ENCODE measurements around the gene CELSR1. TPM values are rescaled to one million over a fixed set of nuclear protein-coding genes. Genes with fewer than 3 reads are reported as not detected.
"Not testable (repeated sequence)": the region's sequence is repeated elsewhere in the genome, so short reads cannot be mapped to it uniquely, and the experiment has no call there.

CELSR1 gene
- total RNA-seq, 1 experiment from 2014 or later: 5.7 TPM

DNA sequence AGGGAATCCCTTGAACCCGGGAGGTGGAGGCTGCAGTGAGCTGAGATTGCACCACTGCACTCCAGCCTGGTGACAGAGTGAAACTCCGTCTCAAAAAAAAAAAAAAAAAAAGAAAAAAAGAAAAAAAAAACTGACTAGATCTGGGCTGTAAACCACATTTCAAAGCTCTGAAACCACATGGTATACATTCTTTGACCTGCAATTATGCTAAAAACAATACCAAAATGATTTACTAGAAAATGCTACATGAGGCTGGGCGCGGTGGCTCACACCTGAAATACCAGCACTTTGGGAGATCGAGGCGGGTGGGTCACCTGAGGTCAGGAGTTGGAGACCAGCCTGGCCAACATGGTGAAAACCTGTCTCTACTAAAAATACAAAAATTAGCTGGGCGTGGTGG is 133.5 kb downstream of the CELSR1 start:
- DNase-seq (ENCODE audit: low spot score): not testable (repeated sequence)

DNA sequence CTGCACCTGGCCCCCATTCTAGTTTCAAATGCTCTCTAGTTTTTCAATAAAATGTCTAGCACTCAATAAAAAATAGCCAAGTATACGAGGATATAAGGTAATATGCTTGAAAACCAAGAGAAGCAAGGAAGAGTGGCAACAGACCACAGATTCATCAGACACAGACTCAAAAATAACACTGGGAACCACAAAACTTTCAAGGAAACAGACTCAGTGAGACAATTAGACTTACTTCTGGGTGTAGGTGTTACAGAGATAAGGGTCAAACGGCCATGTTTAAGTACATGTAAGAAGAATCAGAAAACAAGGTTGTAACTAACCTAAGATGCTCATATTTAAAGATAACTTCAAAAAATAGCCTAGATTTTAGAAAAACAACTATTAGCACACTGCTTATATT is 134.9 kb downstream of the CELSR1 start:
- no peak for DNase-seq (ENCODE audit: low spot score)

DNA sequence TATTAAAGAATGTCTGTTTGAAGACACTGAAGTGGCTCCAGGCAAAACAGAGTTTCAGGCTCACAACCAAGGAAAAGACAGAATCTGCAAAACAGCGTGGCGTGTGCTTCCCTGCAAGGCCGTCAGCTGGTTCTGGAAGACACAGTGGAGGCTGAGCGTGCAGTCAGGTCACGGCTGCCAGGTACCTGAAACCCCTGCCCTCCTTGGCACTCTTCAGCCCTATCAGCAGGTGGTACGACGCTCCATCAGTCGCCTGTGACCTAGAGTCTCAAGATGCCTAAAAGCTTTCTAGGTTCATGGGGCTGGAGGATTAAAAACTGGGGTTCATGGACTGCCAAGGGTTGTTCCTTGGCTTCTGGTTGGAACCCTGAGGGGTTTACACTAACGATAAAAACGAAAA is 136.1 kb downstream of the CELSR1 start:
- DNase-seq (ENCODE audit: low spot score): no peak

DNA sequence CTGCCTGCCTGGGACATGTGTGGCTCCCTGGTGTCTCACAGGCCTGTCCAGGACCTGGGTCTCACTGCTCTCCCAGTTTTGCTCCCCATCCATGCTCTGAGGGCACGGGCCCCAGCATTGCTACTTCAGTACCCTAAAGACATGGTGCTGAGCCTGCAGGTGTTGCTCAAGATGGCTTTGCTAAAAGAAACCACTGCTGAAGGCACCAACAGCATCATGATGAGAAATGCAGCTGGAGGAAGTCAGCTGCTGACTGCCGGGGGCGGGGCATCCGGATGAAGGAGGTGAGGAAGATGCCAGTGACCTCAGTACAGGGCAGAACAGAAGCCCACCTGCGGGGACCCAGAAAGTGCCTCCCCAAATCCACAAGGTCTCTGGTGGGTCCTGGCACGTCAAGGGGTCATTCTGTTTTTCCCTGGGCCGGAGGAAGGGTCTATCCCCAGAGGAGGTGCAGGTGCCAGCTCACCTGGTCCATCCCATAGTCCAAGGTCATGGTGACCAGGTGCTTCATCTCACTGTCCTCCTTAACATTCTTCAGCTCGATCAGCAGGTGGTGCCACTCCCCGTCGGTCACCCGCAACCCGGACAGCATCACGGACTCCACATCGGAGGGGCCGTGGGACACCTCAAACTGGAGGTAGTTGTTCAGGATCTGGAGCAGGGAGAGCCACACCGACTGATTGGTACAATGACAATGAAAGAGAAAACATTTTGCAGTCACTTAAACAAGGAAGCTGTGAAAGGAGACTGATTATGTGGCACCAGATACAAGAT is 138.0 kb downstream of the CELSR1 start:
- no peak for DNase-seq (ENCODE audit: low spot score)

DNA sequence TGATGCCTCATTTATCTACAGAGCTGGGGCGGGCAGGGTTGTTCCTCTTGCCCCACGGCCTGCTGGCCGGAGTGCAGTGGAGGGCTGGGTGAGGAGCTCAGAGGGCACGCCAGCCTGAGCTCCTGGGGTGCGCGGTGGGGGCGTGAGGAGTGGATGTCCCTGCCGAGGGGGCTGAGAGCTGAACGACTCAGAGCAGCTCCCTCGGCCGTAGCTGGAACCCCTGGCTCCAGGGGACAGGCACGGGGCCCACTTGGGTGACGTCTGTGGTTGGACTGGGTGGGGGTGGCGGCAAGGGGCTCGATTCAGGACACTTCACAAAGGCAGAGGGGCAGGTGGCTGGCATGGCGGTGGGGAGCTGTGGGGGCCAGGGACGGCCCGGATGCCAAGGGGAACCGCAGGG is 139.5 kb downstream of the CELSR1 start:
- DNase-seq (ENCODE audit: low spot score): no peak

DNA sequence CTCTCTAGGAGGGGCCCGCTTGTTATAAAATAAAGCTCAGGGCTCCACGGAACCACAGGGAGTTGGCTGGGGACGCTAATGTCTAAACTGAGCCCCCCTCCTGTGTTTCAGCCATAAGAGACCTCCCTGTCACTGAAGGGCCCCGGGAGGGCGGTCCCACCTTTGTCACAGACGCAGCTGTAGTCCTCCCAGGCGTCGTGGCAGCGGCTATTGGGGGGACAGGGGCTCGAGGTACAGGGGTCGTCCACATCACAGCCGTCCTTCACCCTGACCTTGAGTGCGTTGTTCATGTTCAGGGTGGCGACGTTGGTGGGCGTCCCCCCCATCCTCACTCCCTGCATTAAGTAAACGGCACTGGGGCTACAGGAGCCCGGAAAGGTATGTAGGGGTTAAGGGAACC is 139.9 kb downstream of the CELSR1 start:
- DNase-seq (ENCODE audit: low spot score): no peak

DNA sequence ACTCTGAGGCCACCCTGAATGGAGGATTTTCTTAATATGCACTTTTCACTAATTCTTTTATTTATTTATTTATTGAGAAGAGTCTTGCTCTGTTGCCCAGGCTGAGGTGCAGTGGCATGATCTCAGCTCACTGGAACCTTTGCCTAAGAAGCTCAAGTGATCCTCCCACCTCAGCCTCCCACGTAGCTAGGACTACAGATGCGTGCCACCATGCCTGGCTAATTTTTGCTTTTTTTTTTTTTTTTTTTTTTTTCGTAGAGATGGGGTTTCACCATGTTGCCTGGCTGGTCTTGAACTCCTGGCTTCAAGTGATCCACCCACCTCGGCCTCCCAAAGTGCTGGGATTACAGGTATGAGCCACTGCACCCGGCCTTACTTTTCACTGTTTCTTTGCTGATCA is 140.4 kb downstream of the CELSR1 start:
- not testable (repeated sequence) for DNase-seq (ENCODE audit: low spot score)

DNA sequence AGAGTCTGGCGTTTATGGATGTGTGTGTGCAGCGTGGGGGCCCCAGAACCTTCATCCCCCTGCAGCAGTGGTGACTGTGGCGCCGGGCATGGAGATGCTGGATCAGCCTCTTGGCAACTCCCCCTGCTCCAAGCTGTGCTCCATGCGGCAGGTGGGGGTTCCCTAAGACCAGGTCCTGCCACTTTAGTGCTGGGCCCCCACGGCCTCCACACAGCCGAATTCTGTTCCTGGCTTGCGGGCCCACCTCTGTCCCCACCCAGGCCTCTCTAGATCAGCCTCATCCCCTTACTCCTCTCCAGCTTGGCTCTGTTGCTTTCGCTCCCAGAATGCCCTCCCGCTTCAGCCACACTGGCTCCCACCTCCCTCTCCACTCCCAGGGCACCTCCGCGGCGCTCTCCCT is 142.3 kb downstream of the CELSR1 start:
- DNase-seq (ENCODE audit: low spot score): no peak

DNA sequence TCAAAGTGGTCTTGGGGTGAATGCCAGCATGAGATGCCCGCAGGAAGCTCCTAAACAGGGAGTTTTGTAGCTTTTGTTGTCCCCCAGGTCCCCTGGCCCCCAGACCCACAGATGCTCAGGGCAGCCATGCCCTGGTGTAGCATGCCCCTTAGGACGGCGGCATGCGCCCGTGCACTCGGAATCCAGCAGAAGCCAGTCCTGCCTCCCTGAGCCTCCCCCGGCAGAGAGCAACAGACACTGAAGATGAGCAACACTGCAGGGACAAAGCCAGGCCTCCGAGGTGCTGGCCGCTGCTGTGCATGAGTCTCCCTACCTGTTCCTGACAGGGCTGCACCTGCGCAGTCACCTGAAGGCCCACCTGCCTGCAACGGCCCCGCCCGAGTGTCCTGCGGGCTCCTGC is 142.8 kb downstream of the CELSR1 start:
- DNase-seq (ENCODE audit: low spot score): no peak

DNA sequence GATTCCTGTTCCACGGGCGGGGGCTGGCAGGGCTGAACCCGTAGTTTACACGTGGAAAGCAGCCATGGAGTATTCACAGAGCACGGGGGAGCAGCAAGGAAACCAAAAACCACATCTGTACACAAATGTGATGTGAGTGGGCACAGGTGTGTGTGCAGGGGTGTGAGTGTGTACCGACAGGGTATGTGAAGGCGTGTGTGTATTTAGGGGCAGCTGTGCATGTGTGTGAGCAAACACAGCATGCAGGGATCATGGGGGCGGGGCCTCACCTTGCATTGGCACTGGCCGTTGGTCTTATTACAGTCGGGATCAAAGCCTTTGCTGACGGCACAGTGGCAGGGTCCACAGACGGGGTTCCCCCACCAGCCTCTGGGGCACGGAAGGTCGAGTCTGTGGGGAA is 143.5 kb downstream of the CELSR1 start:
- no peak for DNase-seq (ENCODE audit: low spot score)

DNA sequence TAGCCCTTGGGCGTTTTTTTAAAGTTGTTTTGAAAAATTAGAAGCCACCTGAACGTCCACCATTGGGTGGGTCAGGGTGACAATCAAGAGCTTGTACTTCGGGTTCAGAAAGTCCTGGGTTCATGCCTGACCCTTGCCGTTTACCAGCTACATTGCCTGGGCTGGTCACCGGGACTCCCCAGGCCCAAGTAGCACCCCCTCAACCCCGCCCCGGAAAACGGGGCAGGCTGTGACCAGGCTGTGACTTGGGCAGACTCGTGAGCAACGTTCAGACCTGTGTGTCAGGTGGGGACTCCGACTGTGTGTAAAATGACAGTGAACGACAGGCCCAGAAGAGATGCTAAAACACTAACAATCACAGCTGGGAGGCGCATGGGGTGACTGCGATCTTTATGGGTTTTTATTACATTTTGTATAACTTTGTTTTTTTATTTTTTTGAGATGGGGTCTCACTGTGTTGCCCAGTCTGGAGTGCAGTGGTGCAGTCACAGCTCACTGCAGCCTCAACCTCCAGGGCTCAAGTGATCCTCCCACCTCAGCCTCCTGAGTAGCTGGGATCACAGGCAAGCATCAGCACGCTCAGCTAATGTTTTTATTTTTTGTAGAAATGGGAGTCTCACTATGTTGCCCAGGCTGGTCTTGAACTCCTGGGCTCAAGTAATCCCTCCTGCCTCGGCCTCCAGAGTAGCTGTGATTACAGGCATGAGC is 145.1 kb downstream of the CELSR1 start:
- no peak for DNase-seq (ENCODE audit: low spot score)

DNA sequence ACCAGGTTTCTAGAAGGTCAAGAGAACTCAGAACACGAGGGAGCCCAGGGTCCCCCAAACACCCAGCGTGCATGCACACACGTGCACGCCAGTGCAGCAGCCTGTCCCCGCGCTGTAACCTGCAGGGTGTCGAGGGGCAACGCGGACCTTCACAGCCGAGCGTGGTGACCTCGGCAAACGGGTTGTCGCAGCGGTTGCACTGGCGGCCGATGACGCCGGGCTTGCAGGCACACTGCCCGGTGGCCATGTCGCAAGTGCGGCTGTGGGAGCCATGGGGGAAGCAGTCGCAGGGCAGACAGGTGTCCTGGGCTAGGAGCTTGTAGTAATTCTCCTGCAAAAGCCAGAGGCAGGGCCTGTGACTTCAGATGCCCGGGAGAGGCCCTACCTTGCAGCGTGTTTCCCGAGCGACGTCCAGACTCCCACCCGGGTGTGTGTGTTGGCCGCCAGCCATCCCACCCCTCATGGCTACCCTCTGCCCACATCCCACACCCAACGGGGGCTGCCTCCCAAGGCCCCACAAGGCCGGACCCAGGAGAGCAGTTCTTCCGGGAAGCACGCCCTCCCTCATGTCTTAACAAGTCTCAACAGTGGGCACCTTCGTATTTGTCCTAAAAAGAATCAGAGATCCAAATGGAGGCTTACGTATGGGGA is 145.8 kb downstream of the CELSR1 start:
- DNase-seq (ENCODE audit: low spot score): no peak

DNA sequence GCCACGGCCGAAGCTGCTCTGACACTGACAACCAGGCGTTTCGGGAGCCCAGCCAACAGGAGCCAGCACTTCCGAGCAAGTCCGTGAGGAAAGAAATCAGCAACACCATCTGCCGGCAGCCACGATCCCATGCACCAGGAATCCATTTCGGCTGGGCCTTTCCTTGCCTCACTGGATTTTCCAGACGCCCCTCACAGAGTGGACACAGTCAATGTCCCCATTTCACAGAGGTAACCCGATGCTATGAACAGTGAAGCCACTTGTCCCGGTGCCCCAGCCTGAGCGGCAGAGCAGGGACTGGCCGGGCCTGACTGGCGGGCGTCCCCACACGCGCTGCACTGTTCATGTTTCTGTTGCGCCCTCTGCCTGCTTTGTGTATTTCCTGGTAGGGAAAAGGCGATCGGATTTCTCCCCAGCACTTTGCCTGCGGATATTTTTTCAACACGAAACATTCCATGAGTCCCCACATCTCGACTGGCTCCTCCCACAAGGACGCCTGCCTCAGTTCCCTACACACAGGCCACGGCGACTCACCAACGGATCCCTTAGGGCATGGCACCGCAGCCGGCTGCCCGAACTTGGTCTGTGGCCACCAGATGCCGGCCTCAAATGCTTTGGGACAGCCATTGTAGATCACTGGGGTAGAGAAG is 146.6 kb downstream of the CELSR1 start:
- DNase-seq (ENCODE audit: low spot score): no peak

DNA sequence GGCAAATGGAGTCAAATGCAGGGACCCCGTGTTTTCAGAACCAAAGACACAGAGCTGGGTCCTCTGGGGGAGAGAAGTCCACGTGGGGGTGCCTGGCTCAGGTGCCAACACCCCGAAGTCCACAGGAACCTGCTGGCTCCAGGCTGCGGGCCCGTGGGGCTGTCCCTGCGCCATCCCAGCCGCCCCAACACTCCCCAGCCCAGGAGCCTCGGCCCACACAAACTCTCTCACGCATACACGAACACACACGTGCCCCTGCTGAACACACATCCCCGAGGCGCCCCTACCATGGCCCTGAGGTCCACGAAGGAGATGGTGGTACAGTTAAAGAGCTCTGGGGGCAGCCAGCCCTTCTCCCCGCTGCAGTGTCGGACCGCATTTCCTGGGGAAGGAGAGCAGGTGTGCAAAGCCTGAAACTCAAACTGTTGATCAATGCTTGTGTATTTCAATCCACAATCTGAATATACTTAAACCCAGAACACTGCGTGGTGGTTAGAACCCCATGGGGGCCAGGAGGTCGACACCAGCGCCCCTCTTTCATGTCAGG is 147.2 kb downstream of the CELSR1 start:
- DNase-seq (ENCODE audit: low spot score): no peak

DNA sequence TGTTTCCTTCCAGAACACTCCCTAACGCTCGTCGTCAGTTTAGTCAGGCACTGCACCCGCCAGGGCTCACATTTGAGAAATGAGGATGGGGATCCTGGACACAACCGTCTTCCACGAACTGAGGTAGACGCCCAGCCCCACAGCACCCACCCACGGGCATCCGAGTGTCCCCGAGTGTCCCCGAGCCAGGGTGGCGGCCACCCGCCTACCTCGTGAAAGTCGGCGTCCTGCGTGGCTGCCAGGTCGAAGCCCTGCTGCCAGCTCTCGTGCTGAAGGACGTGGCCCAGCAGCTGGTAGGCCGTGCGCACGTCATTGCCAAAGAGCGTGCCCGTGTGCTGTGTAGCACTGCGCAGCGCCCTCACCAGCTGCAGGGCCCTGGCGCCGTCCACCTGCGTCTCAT is 148.3 kb downstream of the CELSR1 start:
- DNase-seq (ENCODE audit: low spot score): no peak

DNA sequence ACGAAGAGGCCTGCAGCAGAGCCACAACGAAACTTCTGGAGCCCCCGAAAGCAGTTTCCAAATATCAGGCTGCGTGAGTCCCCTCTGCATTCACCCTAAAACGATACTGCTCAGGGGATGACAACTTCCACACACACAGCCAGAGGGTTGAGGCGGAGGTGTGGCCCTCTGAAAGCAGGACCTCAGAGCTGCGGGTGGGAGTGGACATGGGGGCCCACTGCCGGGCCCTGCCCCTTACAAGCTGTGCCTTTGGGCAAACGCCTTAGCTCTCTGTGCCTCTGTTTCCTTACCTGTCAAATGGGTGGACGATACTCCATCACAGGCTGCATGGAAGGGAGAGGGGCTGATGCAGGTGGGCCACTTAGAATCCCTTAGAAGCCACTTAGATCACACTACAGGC is 148.8 kb downstream of the CELSR1 start:
- DNase-seq (ENCODE audit: low spot score): no peak

DNA sequence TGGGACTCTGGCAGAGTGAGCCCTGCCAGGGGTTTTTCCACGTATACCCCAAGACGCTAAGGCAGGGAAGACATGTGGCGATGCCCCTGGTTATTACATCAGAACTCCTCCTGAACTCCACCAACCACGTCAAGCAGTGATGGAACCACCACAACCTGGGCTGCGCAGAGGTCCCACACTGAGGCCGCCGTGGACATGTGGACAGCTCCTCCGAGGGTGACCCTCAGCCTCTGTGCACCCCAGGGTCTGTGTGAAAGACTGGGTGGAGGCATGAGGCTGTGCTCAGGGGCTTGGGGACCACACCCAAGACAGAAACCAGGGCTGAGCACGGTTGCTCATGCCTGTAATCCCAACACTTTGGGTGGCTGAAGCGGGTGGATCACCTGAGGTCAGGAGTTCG is 149.7 kb downstream of the CELSR1 start:
- DNase-seq (ENCODE audit: low spot score): no peak

DNA sequence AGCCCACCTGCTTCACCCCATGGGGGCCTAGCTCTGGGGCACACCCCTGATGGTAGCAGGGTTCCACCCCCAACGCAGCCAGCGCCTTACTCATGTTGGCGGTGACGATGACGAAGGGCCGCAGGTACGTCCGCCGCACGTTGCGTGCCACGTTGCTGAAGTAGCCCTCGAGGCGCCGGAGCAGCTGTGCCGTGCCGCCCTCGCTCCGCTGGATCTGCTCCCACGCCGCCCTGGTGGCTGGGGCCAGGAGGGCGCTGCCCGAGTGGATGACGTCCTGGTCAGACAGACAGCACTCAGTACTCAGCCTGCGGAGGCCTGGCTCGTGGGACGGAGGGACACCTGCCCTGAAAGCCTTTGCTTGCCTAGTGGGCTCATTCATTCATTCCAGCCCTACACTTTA is 151.1 kb downstream of the CELSR1 start:
- no peak for DNase-seq (ENCODE audit: low spot score)

DNA sequence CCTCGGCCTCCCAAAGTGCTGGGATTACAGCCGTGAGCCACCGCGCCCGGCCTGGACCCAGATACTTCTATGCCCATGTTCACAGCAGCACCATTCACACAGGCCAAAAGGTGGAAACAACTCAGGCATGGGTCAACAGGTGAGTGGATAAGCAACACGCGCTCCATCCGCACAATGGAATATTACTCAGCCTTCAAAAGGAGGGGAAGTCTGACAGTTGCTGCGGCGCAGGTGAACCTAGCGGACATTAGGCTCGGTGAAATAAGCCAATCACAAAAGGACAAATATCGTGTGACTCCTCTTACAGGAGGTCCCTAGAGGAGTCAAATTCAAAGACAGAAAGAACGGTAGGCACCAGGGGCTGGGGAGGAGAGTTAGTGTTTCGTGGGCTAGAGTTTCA is 154.9 kb downstream of the CELSR1 start:
- DNase-seq (ENCODE audit: low spot score): no peak

DNA sequence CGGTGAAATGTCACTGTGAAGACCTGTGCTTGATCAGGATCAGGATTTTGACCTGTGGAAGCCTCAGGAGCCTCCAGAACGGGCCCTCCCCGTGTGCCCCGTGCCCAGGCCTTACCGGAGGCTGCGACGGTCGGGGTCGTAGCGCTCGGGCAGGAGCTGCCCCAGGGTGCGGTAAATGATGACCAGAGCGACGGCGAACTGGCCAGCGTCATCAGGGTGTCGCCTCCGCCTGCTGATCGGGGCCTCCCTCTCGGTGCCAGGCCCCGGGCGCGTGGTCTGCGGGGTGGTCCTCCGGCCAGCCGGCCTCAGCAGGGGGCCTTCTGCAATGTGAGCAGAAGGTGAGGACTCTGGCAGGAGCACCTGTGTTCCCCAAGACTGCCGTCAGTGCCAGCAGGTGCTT is 155.7 kb downstream of the CELSR1 start:
- DNase-seq (ENCODE audit: low spot score): no peak

DNA sequence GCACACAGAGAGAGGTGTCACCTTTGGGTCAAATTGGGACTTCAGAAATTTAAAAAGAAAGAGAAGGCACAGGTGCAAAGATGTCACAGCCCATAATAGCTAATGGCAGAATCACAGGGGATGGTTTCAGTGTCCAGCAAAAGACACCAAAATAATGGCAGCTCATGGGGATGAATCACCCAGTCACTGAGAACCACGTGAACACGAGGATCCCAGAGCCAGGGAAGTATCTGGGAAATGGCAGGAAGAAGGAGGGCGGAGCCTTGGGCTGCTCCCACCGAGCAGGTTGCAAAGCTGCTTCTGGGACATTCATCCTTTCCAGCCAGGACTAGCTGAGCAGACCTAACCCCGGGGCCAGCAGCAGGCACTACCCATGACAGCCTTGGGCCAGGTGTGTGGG is 156.3 kb downstream of the CELSR1 start:
- peak; percentile 28 for DNase-seq (ENCODE audit: low spot score)

DNA sequence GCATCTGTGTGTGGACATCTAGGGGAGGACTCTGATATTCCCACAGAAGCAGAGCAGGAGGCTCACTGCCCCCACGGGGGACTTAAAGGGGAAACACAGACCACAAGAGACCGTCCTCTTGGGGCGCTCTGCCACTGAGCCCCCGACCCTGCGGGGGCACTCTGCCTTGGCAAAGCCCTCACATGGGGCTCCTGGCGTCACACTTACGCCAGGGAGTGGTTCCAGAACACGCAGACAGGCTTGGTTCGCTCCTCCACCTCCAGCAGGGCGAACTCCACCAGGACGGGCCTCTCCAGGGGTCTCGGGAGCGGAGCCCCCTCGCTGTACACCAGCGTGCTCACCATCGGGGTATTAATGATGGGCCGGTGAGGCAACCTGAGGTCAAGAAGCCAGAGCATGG is 156.8 kb downstream of the CELSR1 start:
- no peak for DNase-seq (ENCODE audit: low spot score)
